ENCODE results near the gene SPON1. TPM values are rescaled to one million over a fixed set of nuclear protein-coding genes. Genes with fewer than 3 reads are reported as not detected.

SPON1 gene
- total RNA-seq, 1 experiment from 2014 or later = not detected

GRCh38 chr11:14105446-14105845, 142.9 kb downstream of the SPON1 start:
- H3K4me2 ChIP-seq (ENCODE audit: low read length) = no peak overlapping the region
- H3K9ac ChIP-seq (ENCODE audit: low read length) = no peak overlapping the region
- H3K9me3 ChIP-seq (ENCODE audit: low read length) = no peaks in the 10 kb centered on the region
- no peak overlapping the region for H3K27ac ChIP-seq (ENCODE audit: low read length)
- peaks cover 4% of the 10 kb centered on the region; the same call in 1 of the 2 replicates for H3K4me1 ChIP-seq (ENCODE audit: insufficient read depth, low read length)
- no TSS peak for BruUV-seq (replicated peaks)
- H4K20me1 ChIP-seq (ENCODE audit: low read length) = no peaks in the 10 kb centered on the region
- CTCF ChIA-PET = no interaction called here
- 0 out of 2 replicates have a peak, but pooled peaks cover 19% of the 10 kb centered on the region for H3K27me3 ChIP-seq (ENCODE audit: low read length)
- DNase-seq (no peak), ATAC-seq (no peak)
- H3F3A ChIP-seq (ENCODE audit: low read length, unreplicated experiment) = no peaks in the 10 kb centered on the region
- POLR2A ChIA-PET (ENCODE audit: unreplicated experiment) = no interaction called here
- no peak for TF ChIP-seq EZH2 (IDR thresholded peaks at IDR 0.05; ENCODE audit: low read length, unreplicated experiment)
- TF ChIP-seq EZH2phosphoT487 (IDR thresholded peaks at IDR 0.05; ENCODE audit: borderline replicate concordance, low read length) = no peak
- no peak for TF ChIP-seq CTCF (conservative IDR thresholded peaks at IDR 0.05; ENCODE audit: low read depth, low read length)
- H3K36me3 ChIP-seq (ENCODE audit: low read depth, low read length) = no peaks in the 10 kb centered on the region
- no peak overlapping the region for H3K4me3 ChIP-seq (ENCODE audit: low read length)
- H2AFZ ChIP-seq (ENCODE audit: low read length) = no peak overlapping the region
- no peaks in the 10 kb centered on the region for H3K9me2 ChIP-seq (replicated peaks; ENCODE audit: low read length)
- intact Hi-C loops (cut with micrococcal nuclease) = no loop called here
- H3K79me2 ChIP-seq (ENCODE audit: low read length) = no peaks in the 10 kb centered on the region

GRCh38 chr11:14106303-14107049, 144.0 kb downstream of the SPON1 start:
- H3K27me3 ChIP-seq (ENCODE audit: low read length) = 0 out of 2 replicates have a peak, but pooled peaks cover 19% of the 10 kb centered on the region
- DNase-seq (no peak), ATAC-seq (no peak)
- no peaks in the 10 kb centered on the region for H3K36me3 ChIP-seq (ENCODE audit: low read depth, low read length)
- no peaks in the 10 kb centered on the region for H4K20me1 ChIP-seq (ENCODE audit: low read length)
- no peak overlapping the region for H2AFZ ChIP-seq (ENCODE audit: low read length)
- TF ChIP-seq EZH2phosphoT487 (IDR thresholded peaks at IDR 0.05; ENCODE audit: borderline replicate concordance, low read length) (no peak), CTCF (conservative IDR thresholded peaks at IDR 0.05; ENCODE audit: low read depth, low read length) (no peak), EZH2 (IDR thresholded peaks at IDR 0.05; ENCODE audit: low read length, unreplicated experiment) (no peak)
- no TSS peak for BruUV-seq (replicated peaks)
- H3K9ac ChIP-seq (ENCODE audit: low read length) = no peak overlapping the region
- H3K79me2 ChIP-seq (ENCODE audit: low read length) = no peaks in the 10 kb centered on the region
- intact Hi-C loops (cut with micrococcal nuclease) = no loop called here
- no peak overlapping the region for H3K4me2 ChIP-seq (ENCODE audit: low read length)
- ChIA-PET POLR2A (ENCODE audit: unreplicated experiment) (no interaction called here), CTCF (no interaction called here)
- no peak overlapping the region for H3K27ac ChIP-seq (ENCODE audit: low read length)
- H3K9me2 ChIP-seq (replicated peaks; ENCODE audit: low read length) = no peaks in the 10 kb centered on the region
- no peak overlapping the region for H3K4me3 ChIP-seq (ENCODE audit: low read length)
- no peaks in the 10 kb centered on the region for H3F3A ChIP-seq (ENCODE audit: low read length, unreplicated experiment)
- H3K4me1 ChIP-seq (ENCODE audit: insufficient read depth, low read length) = peaks cover 3% of the 10 kb centered on the region; the same call in 1 of the 2 replicates
- H3K9me3 ChIP-seq (ENCODE audit: low read length) = no peaks in the 10 kb centered on the region

GRCh38 chr11:14107050-14107430, 144.5 kb downstream of the SPON1 start:
- ATAC-seq = no peak
- Histone ChIP-seq H3K27me3 (ENCODE audit: low read length) (0 out of 2 replicates have a peak, but pooled peaks cover 19% of the 10 kb centered on the region), H4K20me1 (ENCODE audit: low read length) (no peaks in the 10 kb centered on the region), H3K4me1 (ENCODE audit: insufficient read depth, low read length) (no peaks in the 10 kb centered on the region), H3K36me3 (ENCODE audit: low read depth, low read length) (no peaks in the 10 kb centered on the region), H3K9me3 (ENCODE audit: low read length) (no peaks in the 10 kb centered on the region), H3K9ac (ENCODE audit: low read length) (no peak overlapping the region), H3K4me2 (ENCODE audit: low read length) (no peak overlapping the region), H3K4me3 (ENCODE audit: low read length) (no peak overlapping the region), H3K27ac (ENCODE audit: low read length) (no peak overlapping the region), H3K79me2 (ENCODE audit: low read length) (no peaks in the 10 kb centered on the region), H3F3A (ENCODE audit: low read length, unreplicated experiment) (no peaks in the 10 kb centered on the region), H2AFZ (ENCODE audit: low read length) (no peak overlapping the region), H3K9me2 (replicated peaks; ENCODE audit: low read length) (no peaks in the 10 kb centered on the region)
- TF ChIP-seq CTCF (conservative IDR thresholded peaks at IDR 0.05; ENCODE audit: low read depth, low read length) (no peak), EZH2 (IDR thresholded peaks at IDR 0.05; ENCODE audit: low read length, unreplicated experiment) (no peak), EZH2phosphoT487 (IDR thresholded peaks at IDR 0.05; ENCODE audit: borderline replicate concordance, low read length) (no peak)
- DNase-seq = no peak
- CTCF ChIA-PET = no interaction called here
- no TSS peak for BruUV-seq (replicated peaks)
- intact Hi-C loops (cut with micrococcal nuclease) = no loop called here
- POLR2A ChIA-PET (ENCODE audit: unreplicated experiment) = no interaction called here
